Right lobe of liver (tissue), 4 donors: Measurements from ENCODE around the gene TMEM218.

Experiments
- CTCF ChIP-seq, 4 donors: fragments of 200-600 bp in 3 of 4; fragments of 450-650 bp in 1 of 4; IDR thresholded peaks; one replicate each; pipeline versions ENCODE4 v1.5.1 to v1.8.0; 2016 to 2022; ENCODE audit warnings: antibody characterized with exemption in 4 of 4, mild to moderate bottlenecking in 2 of 4
- POLR2A ChIP-seq: fragments of 450-650 bp; IDR thresholded peaks from one replicate; pipeline ENCODE4 v1.6.1; 2017; ENCODE audit warnings: antibody characterized with exemption, mild to moderate bottlenecking
- donor health status: DM: no; HTN: no; CAD: no.
- donor health status: DM: no; HTN: no; CAD: no.
- donor health status: DM: no; HTN: yes; CAD: no.

GRCh38 chr11:125057693-125058016 lies 53.8 kb downstream of the TMEM218 start:
- TF ChIP-seq CTCF (IDR thresholded peaks at IDR 0.05) (no peak), POLR2A (no peak)
